SU-DHL-6 (cell line): Measurements from ENCODE around the gene HK1.

ENCODE experiments used
- H2AFZ ChIP-seq: fragments of 200-600 bp; sonication (generic); 2 replicates; pipeline ENCODE4 v1.6.1; 2014; ENCODE audit warnings: low read depth, mild to moderate bottlenecking, moderate library complexity, mixed read lengths, antibody characterized with exemption, low read length; ENCODE audit not compliant: severe bottlenecking
- H3F3A ChIP-seq: fragments of 200-600 bp; shearing (Covaris generic); 2 replicates; pipeline ENCODE4 v1.6.0; 2016; ENCODE audit warnings: antibody characterized with exemption, mild to moderate bottlenecking; ENCODE audit not compliant: insufficient read depth
- H3K27ac ChIP-seq: fragments of 200-600 bp; sonication (generic); 2 replicates; pipeline ENCODE4 v1.5.1; 2016; ENCODE audit warnings: low read depth, mild to moderate bottlenecking, low read length, moderate library complexity, mixed read lengths
- H3K27me3 ChIP-seq: fragments of 200-600 bp; sonication (generic), shearing (Covaris generic); 2 replicates; pipeline ENCODE4 v1.6.0; 2014; ENCODE audit warnings: mild to moderate bottlenecking, low read length
- H3K36me3 ChIP-seq: fragments of 200-600 bp; sonication (generic); 2 replicates; pipeline ENCODE4 v1.6.1; 2014; ENCODE audit warnings: mild to moderate bottlenecking, low read length, mixed read lengths
- H3K4me2 ChIP-seq: fragments of 300-600, 200-600 bp; shearing (Covaris generic), sonication (generic); 2 replicates; pipeline ENCODE4 v1.6.0; 2014; ENCODE audit warnings: low read length, low read depth, mild to moderate bottlenecking; ENCODE audit not compliant: poor library complexity, severe bottlenecking
- H3K4me3 ChIP-seq: fragments of 200-600 bp; sonication (generic); 2 replicates; pipeline ENCODE4 v1.5.1; 2014; ENCODE audit warnings: antibody characterized with exemption, low read length, mild to moderate bottlenecking, mixed read lengths; ENCODE audit not compliant: insufficient read depth, poor library complexity, severe bottlenecking
- H3K79me2 ChIP-seq: fragments of 200-600 bp; sonication (generic); 2 replicates; pipeline ENCODE4 v1.6.1; 2014; ENCODE audit warnings: mild to moderate bottlenecking, low read length, moderate library complexity; ENCODE audit not compliant: insufficient read depth
- H3K9ac ChIP-seq: fragments of 200-600 bp; sonication (generic); 2 replicates; pipeline ENCODE4 v1.7.0; 2014; ENCODE audit warnings: mild to moderate bottlenecking, low read length
- H3K9me2 ChIP-seq: fragments of 200-600 bp; sonication (generic); replicated peaks from 2 replicates; pipeline ENCODE4 v1.6.1; 2014; ENCODE audit warnings: low read length; ENCODE audit not compliant: insufficient read depth
- H3K9me3 ChIP-seq: fragments of 200-600 bp; sonication (generic); 2 replicates; pipeline ENCODE4 v1.6.1; 2014; ENCODE audit warnings: low read length, mixed read lengths; ENCODE audit not compliant: insufficient read depth
- H4K20me1 ChIP-seq: fragments of 200-600 bp; sonication (generic); 2 replicates; pipeline ENCODE4 v1.6.1; 2014; ENCODE audit warnings: low read depth, mild to moderate bottlenecking, antibody characterized with exemption, low read length, moderate library complexity, mixed read lengths
- CTCF ChIP-seq: fragments of 200-600 bp; sonication (generic); IDR thresholded peaks from one replicate; pipeline ENCODE4 v1.5.1; 2017; ENCODE audit warnings: antibody characterized with exemption, mild to moderate bottlenecking, low read length, moderate library complexity; ENCODE audit not compliant: insufficient read depth, poor library complexity, severe bottlenecking
- EZH2phosphoT487 ChIP-seq: fragments of 200-600 bp; sonication (generic), shearing (Covaris generic); conservative IDR thresholded peaks from 2 replicates; pipeline ENCODE4 v1.6.1; 2018; ENCODE audit warnings: mild to moderate bottlenecking, antibody characterized with exemption, low read length, moderate library complexity, mixed read lengths

HK1 gene

GRCh38 chr10:69407621-69408301 is 129.5 kb downstream of the HK1 start:
- Histone ChIP-seq H3K9me3 (no peaks in the 10 kb centered on the region), H3F3A (no peaks in the 10 kb centered on the region; the same call in 1 of the 2 replicates), H3K9me2 (no peaks in the 10 kb centered on the region), H3K36me3 (no peaks in the 10 kb centered on the region), H3K9ac (peak overlapping the region; percentile 20; the same call in 1 of the 2 replicates), H4K20me1 (no peaks in the 10 kb centered on the region), H3K4me3 (no peak overlapping the region), H2AFZ (peak overlapping the region; percentile 92), H3K4me2 (peak overlapping the region; percentile 51), H3K79me2 (no peaks in the 10 kb centered on the region), H3K27ac (no peak overlapping the region), H3K27me3 (no peaks in the 10 kb centered on the region)
- TF ChIP-seq CTCF (peak; percentile 67), EZH2phosphoT487 (no peak)

- peak overlapping the region; percentile 51 for H3K4me2 ChIP-seq
- H3K9me3 ChIP-seq: no peaks in the 10 kb centered on the region
- no peak for TF ChIP-seq EZH2phosphoT487
- TF ChIP-seq CTCF: peak; percentile 12
- no peaks in the 10 kb centered on the region; the same call in 1 of the 2 replicates for H3F3A ChIP-seq
- H4K20me1 ChIP-seq: no peaks in the 10 kb centered on the region
- peak overlapping the region; percentile 34 for H3K9ac ChIP-seq
- peak overlapping the region; percentile 28 for H3K4me3 ChIP-seq
- no peaks in the 10 kb centered on the region for H3K36me3 ChIP-seq
- no peaks in the 10 kb centered on the region for H3K9me2 ChIP-seq
- no peak overlapping the region for H3K27ac ChIP-seq
- H2AFZ ChIP-seq: peak overlapping the region; percentile 98
- no peaks in the 10 kb centered on the region for H3K79me2 ChIP-seq
- H3K27me3 ChIP-seq: no peaks in the 10 kb centered on the region
Observed at GRCh38 chr10:69408318-69409175, 130.3 kb downstream of the HK1 start.

GRCh38 chr10:69409176-69409495 is 130.8 kb downstream of the HK1 start:
- Histone ChIP-seq H3K27ac (no peak overlapping the region), H3K27me3 (no peaks in the 10 kb centered on the region), H4K20me1 (no peaks in the 10 kb centered on the region), H3K36me3 (no peaks in the 10 kb centered on the region), H2AFZ (peak overlapping the region; percentile 98), H3K4me3 (peak overlapping the region; percentile 28), H3K9me3 (no peaks in the 10 kb centered on the region), H3K9ac (peak overlapping the region; percentile 34), H3K9me2 (no peaks in the 10 kb centered on the region), H3K4me2 (peak overlapping the region; percentile 48), H3F3A (no peaks in the 10 kb centered on the region; the same call in 1 of the 2 replicates), H3K79me2 (no peaks in the 10 kb centered on the region)
- TF ChIP-seq EZH2phosphoT487: no peak
- TF ChIP-seq CTCF: no peak
